Type B pancreatic cell (in vitro differentiated cells): ENCODE data around the gene SAMD9. TPM values are rescaled to one million over a fixed set of nuclear protein-coding genes. Genes with fewer than 3 reads are reported as not detected.
"Not testable (repeated sequence)": the region's sequence is repeated elsewhere in the genome, so short reads cannot be mapped to it uniquely, and the experiment has no call there.

Source experiments
- DNase-seq: peaks from one replicate; pipeline ENCODE4 v3.0.0; 2021; ENCODE audit warnings: mixed read lengths; ENCODE audit not compliant: unreplicated experiment; ENCODE audit errors: extremely low spot score
- H3K27ac Mint-ChIP-seq: 2 replicates; pipeline ENCODE4 v1.8.0; 2021; ENCODE audit warnings: mild to moderate bottlenecking, mixed read lengths
- H3K27me3 Mint-ChIP-seq: 2 replicates; pipeline ENCODE4 v1.8.0; 2021; ENCODE audit warnings: mixed read lengths
- H3K36me3 Mint-ChIP-seq: 2 replicates; pipeline ENCODE4 v1.8.0; 2021; ENCODE audit warnings: mixed read lengths
- H3K4me1 Mint-ChIP-seq: one replicate; pipeline ENCODE4 v1.8.0; 2021; ENCODE audit warnings: mixed read lengths; ENCODE audit not compliant: unreplicated experiment
- H3K4me3 Mint-ChIP-seq: 2 replicates; pipeline ENCODE4 v1.8.0; 2021; ENCODE audit warnings: mild to moderate bottlenecking, mixed read lengths
- H3K9me3 Mint-ChIP-seq: 2 replicates; pipeline ENCODE4 v1.8.0; 2021; ENCODE audit warnings: mixed read lengths
- CTCF ChIP-seq: fragments of 200-600 bp; sonication (generic); conservative IDR thresholded peaks from 2 replicates; pipeline ENCODE4 v1.5.0; 2021; ENCODE audit warnings: antibody characterized with exemption, mild to moderate bottlenecking
- total RNA-seq: library from RNA; stranded (reverse); gene quantifications from 2 replicates; pipeline ENCODE4 v1.2.1, GENCODE V29; 2021; ENCODE audit warnings: low replicate concordance

The SAMD9 gene
- total RNA-seq, 1 donor from 2014 or later: 2.9 TPM

- H3K27me3 Mint-ChIP-seq: peaks cover 28% of the 10 kb centered on the region
Measured at GRCh38 chr7:93097388-93097787, 20.4 kb downstream of the SAMD9 start.

GRCh38 chr7:93092757-93093370, 24.9 kb downstream of the SAMD9 start:
- Mint-ChIP-seq H3K4me3 (no peak overlapping the region), H3K36me3 (no peaks in the 10 kb centered on the region), H3K9me3 (no peaks in the 10 kb centered on the region), H3K27ac (no peak overlapping the region), H3K27me3 (peaks cover 27% of the 10 kb centered on the region), H3K4me1 (no peaks in the 10 kb centered on the region)
- no peak for DNase-seq
- TF ChIP-seq CTCF: no peak

More at GRCh38 chr7:93097388-93097787, 20.4 kb downstream of the SAMD9 start:
- H3K9me3 Mint-ChIP-seq: no peaks in the 10 kb centered on the region
- DNase-seq: no peak
- no peaks in the 10 kb centered on the region for H3K36me3 Mint-ChIP-seq
- no peak overlapping the region for H3K27ac Mint-ChIP-seq
- TF ChIP-seq CTCF: no peak
- no peaks in the 10 kb centered on the region for H3K4me1 Mint-ChIP-seq
- no peak overlapping the region for H3K4me3 Mint-ChIP-seq

- not testable (repeated sequence) for DNase-seq, H3K36me3 Mint-ChIP-seq, H3K27me3 Mint-ChIP-seq, H3K27ac Mint-ChIP-seq, H3K9me3 Mint-ChIP-seq, H3K4me3 Mint-ChIP-seq, H3K4me1 Mint-ChIP-seq
Measured at GRCh38 chr7:93073357-93073756, 44.4 kb downstream of the SAMD9 start.

- no peak overlapping the region for H3K4me3 Mint-ChIP-seq
- H3K27me3 Mint-ChIP-seq: peaks cover 19% of the 10 kb centered on the region
- peaks cover 6% of the 10 kb centered on the region for H3K9me3 Mint-ChIP-seq
- no peak for DNase-seq
- H3K36me3 Mint-ChIP-seq: no peaks in the 10 kb centered on the region
- no peaks in the 10 kb centered on the region for H3K4me1 Mint-ChIP-seq
- TF ChIP-seq CTCF: no peak
- no peak overlapping the region for H3K27ac Mint-ChIP-seq
Measured at GRCh38 chr7:93062599-93062998, 55.2 kb downstream of the SAMD9 start.

- Mint-ChIP-seq H3K4me1 (no peaks in the 10 kb centered on the region), H3K27me3 (peaks cover 19% of the 10 kb centered on the region), H3K9me3 (no peaks in the 10 kb centered on the region), H3K36me3 (no peaks in the 10 kb centered on the region), H3K27ac (no peak overlapping the region), H3K4me3 (no peak overlapping the region)
- TF ChIP-seq CTCF: no peak
- DNase-seq: no peak
Measured at GRCh38 chr7:93060865-93061264, 56.9 kb downstream of the SAMD9 start.

- no peak for TF ChIP-seq CTCF
- H3K36me3 Mint-ChIP-seq: no peaks in the 10 kb centered on the region
- H3K4me1 Mint-ChIP-seq: no peaks in the 10 kb centered on the region
- no peak overlapping the region for H3K4me3 Mint-ChIP-seq
- no peak for DNase-seq
- no peaks in the 10 kb centered on the region for H3K9me3 Mint-ChIP-seq
- H3K27ac Mint-ChIP-seq: no peak overlapping the region
- H3K27me3 Mint-ChIP-seq: peaks cover 19% of the 10 kb centered on the region
Measured at GRCh38 chr7:93060025-93060424, 57.8 kb downstream of the SAMD9 start.

GRCh38 chr7:93056621-93057020, 61.2 kb downstream of the SAMD9 start:
- peaks cover 18% of the 10 kb centered on the region for H3K27me3 Mint-ChIP-seq
- not testable (repeated sequence) for H3K36me3 Mint-ChIP-seq, H3K27ac Mint-ChIP-seq, DNase-seq, H3K4me1 Mint-ChIP-seq, H3K4me3 Mint-ChIP-seq, H3K9me3 Mint-ChIP-seq
